ENCODE data around the gene NOL12. TPM values are rescaled to one million over a fixed set of nuclear protein-coding genes. Genes with fewer than 3 reads are reported as not detected.
"Not testable (repeated sequence)": the region's sequence is repeated elsewhere in the genome, so short reads cannot be mapped to it uniquely, and the experiment has no call there.

The NOL12 gene
- total RNA-seq, 1 donor from 2014 or later: 9.9 TPM

- no peak for DNase-seq (ENCODE audit: low spot score)
- ATAC-seq: no peak
Observed at GRCh38 chr22:37678372-37678771, 7.8 kb upstream of the NOL12 start.

DNA sequence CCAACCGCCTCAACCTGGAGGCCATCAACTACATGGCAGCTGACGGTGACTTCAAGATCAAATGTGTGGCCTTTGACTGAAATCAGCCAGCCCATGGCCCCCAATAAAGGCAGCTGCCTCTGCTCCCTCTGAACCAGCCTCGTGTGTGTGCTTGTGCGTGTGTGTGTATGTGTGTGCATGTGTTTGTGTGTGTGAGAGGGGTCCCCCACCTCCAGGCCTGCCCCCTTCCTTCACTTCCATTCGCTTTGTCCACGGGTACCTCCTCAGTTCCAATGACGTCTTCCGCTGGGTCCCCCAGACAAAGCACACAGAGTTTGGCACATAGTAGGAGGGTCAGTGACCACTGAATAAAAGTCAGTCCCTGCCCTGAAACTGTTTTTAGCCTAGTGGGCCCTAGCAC is 6.5 kb upstream of the NOL12 start:
- ATAC-seq (no peak), DNase-seq (ENCODE audit: low spot score) (no peak)

- ATAC-seq: no peak
Observed at GRCh38 chr22:37680191-37680851, 5.8 kb upstream of the NOL12 start.

GRCh38 chr22:37681001-37681424 is 5.1 kb upstream of the NOL12 start:
- DNase-seq (ENCODE audit: low spot score): no peak
- ATAC-seq: no peak

More at GRCh38 chr22:37680191-37680851, 5.8 kb upstream of the NOL12 start:
- DNase-seq (ENCODE audit: low spot score): no peak

DNA sequence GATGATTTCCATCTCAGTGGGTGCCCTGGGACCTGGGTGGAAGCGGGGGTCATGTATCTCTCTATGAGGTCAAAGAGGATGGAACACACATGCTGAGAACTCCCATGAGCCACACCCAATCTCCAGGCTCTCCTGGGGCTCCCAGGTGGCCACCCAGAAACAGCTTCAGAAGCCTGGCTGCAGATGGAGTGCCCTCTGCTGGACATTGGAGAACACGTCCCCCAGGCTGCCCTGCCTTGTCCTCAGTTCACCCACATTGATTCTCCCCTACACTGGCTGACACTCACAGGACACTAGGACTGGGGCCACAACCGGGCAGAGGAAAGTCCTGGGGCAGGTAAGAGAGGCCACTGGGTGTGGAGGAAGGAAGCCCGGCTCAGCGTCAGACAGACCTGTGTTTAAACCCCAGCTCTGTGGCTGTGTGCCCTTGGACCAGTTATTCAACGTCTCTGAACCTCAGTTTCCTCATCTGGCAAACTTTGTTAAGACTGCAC is 4.5 kb upstream of the NOL12 start:
- peak; percentile 81 for ATAC-seq
- DNase-seq (ENCODE audit: low spot score): peak; percentile 86

GRCh38 chr22:37684803-37685615 is 1.1 kb upstream of the NOL12 start:
- peak; percentile 71 for DNase-seq (ENCODE audit: low spot score)
- peak; percentile 58 for ATAC-seq

DNA sequence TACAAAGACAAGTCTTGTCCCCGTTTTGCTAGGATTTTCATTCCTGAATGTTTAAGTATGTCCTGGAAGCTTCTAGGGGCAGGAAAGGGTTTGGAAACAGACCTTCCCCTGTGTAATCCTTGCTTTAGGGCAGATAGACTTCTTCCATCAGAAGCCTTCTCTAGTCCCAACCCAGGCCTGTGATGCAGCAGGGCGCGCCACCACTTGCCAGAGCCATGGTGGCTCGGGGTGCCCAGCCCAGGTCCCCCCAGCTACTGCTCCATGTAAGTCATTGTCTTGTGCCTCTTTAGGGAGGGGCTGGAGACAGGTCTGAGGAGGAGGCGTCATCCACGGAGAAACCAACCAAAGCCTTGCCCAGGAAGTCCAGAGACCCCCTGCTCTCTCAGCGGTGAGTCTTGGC is 4.3 kb downstream of the NOL12 start:
- DNase-seq (ENCODE audit: low spot score) (no peak), ATAC-seq (no peak)

GRCh38 chr22:37690901-37691504 is 4.9 kb downstream of the NOL12 start:
- ATAC-seq (no peak), DNase-seq (ENCODE audit: low spot score) (no peak)

- ATAC-seq: no peak
- DNase-seq (ENCODE audit: low spot score): no peak
Observed at GRCh38 chr22:37692627-37693285, 6.6 kb downstream of the NOL12 start.

DNA sequence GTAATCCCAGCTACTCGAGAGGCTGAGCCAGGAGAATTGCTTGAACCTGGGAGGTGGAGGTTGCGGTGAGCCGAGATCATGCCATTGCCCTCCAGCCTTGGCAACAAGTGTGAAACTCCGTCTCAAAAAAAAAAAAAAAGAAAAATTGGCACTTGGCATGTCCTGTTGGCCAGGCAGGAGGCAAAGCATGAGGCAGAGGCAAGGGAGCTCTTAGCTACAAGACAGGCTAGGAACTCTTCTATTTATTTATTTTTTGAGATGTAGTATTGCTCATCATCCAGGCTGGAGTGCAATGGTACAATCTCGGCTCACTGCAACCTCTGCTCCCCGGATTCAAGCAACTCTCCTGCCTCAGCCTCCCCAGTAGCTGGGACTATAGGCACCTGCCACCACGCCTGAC is 8.0 kb downstream of the NOL12 start:
- DNase-seq (ENCODE audit: low spot score); ATAC-seq: not testable (repeated sequence)

DNA sequence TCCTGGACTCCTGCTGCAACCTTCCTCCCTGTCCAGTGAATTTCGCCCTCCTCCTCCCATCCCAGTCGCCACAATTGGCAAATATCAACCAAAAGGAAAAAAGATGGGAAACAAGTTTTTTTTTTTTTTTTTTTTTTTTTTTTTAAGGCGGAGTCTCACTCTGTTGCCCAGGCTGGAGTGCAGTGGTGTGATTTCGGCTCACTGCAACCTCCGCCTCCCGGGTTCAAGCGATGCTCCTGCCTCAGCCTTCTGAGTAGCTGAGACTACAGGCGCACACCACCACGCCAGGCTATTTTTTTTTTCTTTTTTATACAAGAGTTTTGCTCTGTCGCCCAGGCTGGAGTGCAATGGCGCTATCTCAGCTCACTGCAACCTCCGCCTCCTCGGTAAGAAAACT is 10.1 kb downstream of the NOL12 start:
- ATAC-seq; DNase-seq (ENCODE audit: low spot score): not testable (repeated sequence)

- ATAC-seq: peak; percentile 78
- peak; percentile 67 for DNase-seq (ENCODE audit: low spot score)
Observed at GRCh38 chr22:37696657-37697537, 10.8 kb downstream of the NOL12 start, which contains the start of gene TRIOBP. TRIOBP (plus strand) TSS chr22:37697048; CDS start chr22:37701366, 4,318 bp downstream.

- ATAC-seq (no peak), DNase-seq (ENCODE audit: low spot score) (no peak)
Observed at GRCh38 chr22:37697538-37697835, 11.3 kb downstream of the NOL12 start.

- ATAC-seq (peak; percentile 41), DNase-seq (ENCODE audit: low spot score) (no peak)
Observed at GRCh38 chr22:37701141-37701786, 15.1 kb downstream of the NOL12 start.

GRCh38 chr22:37703906-37704305 is 17.8 kb downstream of the NOL12 start:
- ATAC-seq (no peak), DNase-seq (ENCODE audit: low spot score) (no peak)

GRCh38 chr22:37704645-37705044 is 18.5 kb downstream of the NOL12 start:
- no peak for ATAC-seq
- no peak for DNase-seq (ENCODE audit: low spot score)

DNA sequence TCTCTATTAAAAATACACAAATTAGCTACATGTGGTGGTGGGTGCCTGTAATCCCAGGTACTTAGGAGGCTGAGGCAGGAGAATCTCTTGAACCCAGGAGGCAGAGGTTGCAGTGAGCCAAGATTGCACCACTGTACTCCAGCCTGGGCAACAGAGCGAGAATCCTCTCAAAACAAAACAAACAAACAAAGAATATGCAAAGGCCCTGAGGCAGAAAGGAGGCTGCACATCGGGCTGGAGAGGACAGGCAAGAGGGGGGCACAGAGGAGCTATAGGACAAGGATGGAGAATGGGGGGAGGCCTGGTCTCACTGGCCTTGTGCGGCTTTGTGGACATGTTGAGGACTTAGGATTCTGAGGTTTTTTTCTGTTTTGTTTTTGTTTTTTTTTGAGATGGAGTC is 19.1 kb downstream of the NOL12 start:
- no peak for DNase-seq (ENCODE audit: low spot score)
- ATAC-seq: no peak

GRCh38 chr22:37708580-37709444 is 22.7 kb downstream of the NOL12 start:
- no peak for DNase-seq (ENCODE audit: low spot score)
- peak; percentile 68 for ATAC-seq

DNA sequence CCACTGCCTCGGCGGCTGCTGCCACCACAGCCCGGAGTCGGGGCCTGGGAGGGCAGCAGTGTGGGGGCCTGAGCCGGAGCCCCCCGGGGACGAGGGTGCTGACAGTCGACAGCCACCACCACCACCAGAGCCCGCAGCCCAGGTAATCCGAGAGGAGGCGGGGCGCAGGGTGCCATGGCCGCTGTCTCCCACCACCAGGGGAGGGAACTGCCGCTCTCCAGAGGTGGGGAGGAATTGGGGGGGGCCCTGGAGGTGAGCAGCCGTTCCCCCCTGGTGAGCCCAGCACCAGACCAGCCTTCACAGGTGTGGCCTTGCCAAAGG is 23.3 kb downstream of the NOL12 start:
- no peak for DNase-seq (ENCODE audit: low spot score)
- ATAC-seq: no peak

Measured in left lobe of liver (tissue), 2 donors.